H9 (cell line): Measurements from ENCODE around the gene L1TD1. TPM values are rescaled to one million over a fixed set of nuclear protein-coding genes. Genes with fewer than 3 reads are reported as not detected.

Experiments
- DNase-seq: peaks from one replicate; pipeline ENCODE4 v3.0.0-alpha.2; 2017
- H2AFZ ChIP-seq: one replicate; pipeline ENCODE4 v1.6.1; 2013; ENCODE audit warnings: mild to moderate bottlenecking, low read length, control low read depth, moderate library complexity
- H2AK5ac ChIP-seq: 2 replicates; pipeline ENCODE4 v1.6.1; 2013; ENCODE audit warnings: low read length, control low read depth, mixed read lengths; ENCODE audit not compliant: insufficient read length
- H2BK120ac ChIP-seq: one replicate; pipeline ENCODE4 v1.6.1; 2013; ENCODE audit warnings: low read depth, mild to moderate bottlenecking, low read length, control low read depth, inconsistent platforms; ENCODE audit not compliant: poor library complexity, severe bottlenecking
- H2BK12ac ChIP-seq: 2 replicates; pipeline ENCODE4 v1.6.1; 2013; ENCODE audit warnings: low read length, control low read depth, mixed read lengths, low read depth; ENCODE audit not compliant: insufficient read length
- H2BK15ac ChIP-seq: 2 replicates; pipeline ENCODE4 v1.6.1; 2013; ENCODE audit warnings: low read depth, low read length, control low read depth
- H2BK20ac ChIP-seq: one replicate; pipeline ENCODE4 v1.6.1; 2013; ENCODE audit warnings: low read depth, mild to moderate bottlenecking, low read length, control low read depth, inconsistent platforms; ENCODE audit not compliant: poor library complexity, severe bottlenecking
- H2BK5ac ChIP-seq: 2 replicates; pipeline ENCODE4 v1.6.1; 2013; ENCODE audit warnings: low read length, control low read depth, mixed read lengths; ENCODE audit not compliant: insufficient read length
- H3K14ac ChIP-seq: 2 replicates; pipeline ENCODE4 v1.6.1; 2013; ENCODE audit warnings: low read length, control low read depth; ENCODE audit not compliant: insufficient read depth
- H3K18ac ChIP-seq: 2 replicates; pipeline ENCODE4 v1.6.1; 2013; ENCODE audit warnings: low read depth, mild to moderate bottlenecking, mixed read lengths, low read length, control low read depth; ENCODE audit not compliant: insufficient read length
- H3K23ac ChIP-seq: 2 replicates; pipeline ENCODE4 v1.6.1; 2013; ENCODE audit warnings: low read length, control low read depth, mixed read lengths, low read depth; ENCODE audit not compliant: insufficient read length
- H3K23me2 ChIP-seq: 2 replicates; pipeline ENCODE4 v1.6.1; 2013; ENCODE audit warnings: low read depth, mild to moderate bottlenecking, mixed read lengths, low read length, control low read depth; ENCODE audit not compliant: insufficient read length, poor library complexity, severe bottlenecking
- H3K27ac ChIP-seq: 2 replicates; pipeline ENCODE4 v1.5.1; 2013; ENCODE audit warnings: low read length, control low read depth, mixed read lengths, low read depth; ENCODE audit not compliant: insufficient read length
- H3K27me3 ChIP-seq: 2 replicates; pipeline ENCODE4 v1.6.1; 2013; ENCODE audit warnings: low read length, control low read depth, inconsistent platforms; ENCODE audit not compliant: insufficient read depth
- H3K4ac ChIP-seq: 2 replicates; pipeline ENCODE4 v1.6.1; 2013; ENCODE audit warnings: low read depth, mild to moderate bottlenecking, control low read depth, inconsistent platforms, low read length, moderate library complexity
- H3K4me1 ChIP-seq: 2 replicates; pipeline ENCODE4 v1.6.1; 2013; ENCODE audit warnings: low read length, control low read depth, inconsistent platforms; ENCODE audit not compliant: insufficient read depth
- H3K4me2 ChIP-seq: 2 replicates; pipeline ENCODE4 v1.6.1; 2013; ENCODE audit warnings: low read length, control low read depth, mixed read lengths; ENCODE audit not compliant: insufficient read length, insufficient read depth
- H3K56ac ChIP-seq: 2 replicates; pipeline ENCODE4 v1.6.1; 2013; ENCODE audit warnings: low read depth, mild to moderate bottlenecking, mixed read lengths, low read length, control low read depth; ENCODE audit not compliant: insufficient read length
- H3K79me1 ChIP-seq: 2 replicates; pipeline ENCODE4 v1.6.1; 2013; ENCODE audit warnings: low read depth, mild to moderate bottlenecking, moderate library complexity, low read length, control low read depth, inconsistent platforms; ENCODE audit not compliant: insufficient read depth, poor library complexity, severe bottlenecking
- H3K79me2 ChIP-seq: 2 replicates; pipeline ENCODE4 v1.6.1; 2013; ENCODE audit warnings: low read length, control low read depth, inconsistent platforms; ENCODE audit not compliant: insufficient read depth
- H3K9ac ChIP-seq: 2 replicates; pipeline ENCODE4 v1.6.1; 2013; ENCODE audit warnings: low read length, control low read depth, mixed read lengths; ENCODE audit not compliant: insufficient read length; ENCODE audit errors: extremely low read depth
- H3K9me3 ChIP-seq: one replicate; pipeline ENCODE4 v1.6.1; 2013; ENCODE audit warnings: low read depth, low read length, inconsistent platforms; ENCODE audit not compliant: control insufficient read depth
- H3T11ph ChIP-seq: one replicate; pipeline ENCODE4 v1.6.1; 2013; ENCODE audit warnings: mild to moderate bottlenecking, low read length, control low read depth, inconsistent platforms
- H4K20me1 ChIP-seq: one replicate; pipeline ENCODE4 v1.6.1; 2013; ENCODE audit not compliant: control insufficient read depth, insufficient read length, insufficient read depth
- H4K5ac ChIP-seq: 2 replicates; pipeline ENCODE4 v1.6.1; 2013; ENCODE audit warnings: low read depth, mild to moderate bottlenecking, mixed read lengths, low read length, control low read depth; ENCODE audit not compliant: insufficient read length
- H4K8ac ChIP-seq: replicated peaks from 2 replicates; pipeline ENCODE4 v1.6.1; 2013; ENCODE audit warnings: low read length, control low read depth, mixed read lengths, low read depth; ENCODE audit not compliant: insufficient read length
- H4K91ac ChIP-seq: 2 replicates; pipeline ENCODE4 v1.6.1; 2013; ENCODE audit warnings: low read depth, mild to moderate bottlenecking, moderate library complexity, mixed read lengths, low read length, control low read depth; ENCODE audit not compliant: insufficient read length
- H3K27ac Mint-ChIP-seq, 3 experiments: 2 replicates in 2 of 3; 3 replicates in 1 of 3; pipeline ENCODE4 v1.8.0; 2020 to 2021; ENCODE audit warnings: mixed read lengths in 3 of 3, mild to moderate bottlenecking in 1 of 3, moderate library complexity in 1 of 3
- H3K27me3 Mint-ChIP-seq: 2 replicates; pipeline ENCODE4 v1.8.0; 2021; ENCODE audit warnings: low read depth, mild to moderate bottlenecking, moderate library complexity, mixed read lengths
- H3K36me3 Mint-ChIP-seq, 3 experiments: 2 replicates in 2 of 3; 3 replicates in 1 of 3; pipeline ENCODE4 v1.8.0; 2020 to 2021; ENCODE audit warnings: low read depth in 3 of 3, mixed read lengths in 3 of 3; ENCODE audit not compliant: insufficient read depth in 1 of 3
- H3K4me1 Mint-ChIP-seq, 2 experiments: 2 replicates each; pipeline ENCODE4 v1.8.0; 2020; ENCODE audit warnings: mixed read lengths in 2 of 2
- H3K4me3 Mint-ChIP-seq, 2 experiments: 2 replicates in 1 of 2; 3 replicates in 1 of 2; pipeline ENCODE4 v1.8.0; 2020 to 2021; ENCODE audit warnings: mild to moderate bottlenecking in 2 of 2, mixed read lengths in 2 of 2, moderate library complexity in 1 of 2
- H3K9me3 Mint-ChIP-seq, 2 experiments: 2 replicates in 1 of 2; 3 replicates in 1 of 2; pipeline ENCODE4 v1.8.0; 2020; ENCODE audit warnings: mild to moderate bottlenecking in 2 of 2, mixed read lengths in 2 of 2, moderate library complexity in 1 of 2
- WGBS: extraction: QIAGEN DNeasy Blood & Tissue Kit; methylation state at CpG from one replicate; pipeline ENCODE4 v1.1.7; 2013; ENCODE audit warnings: missing lambda C conversion rate, low lambda C conversion rate, mixed read lengths; ENCODE audit not compliant: insufficient read length; ENCODE audit errors: extremely low coverage; 5-methylcytosine and 5-hydroxymethylcytosine counted together
- total RNA-seq: library from RNA; stranded (reverse); gene quantifications from 2 replicates; pipeline ENCODE4 v1.2.1, GENCODE V29; 2021
- TF ChIP-seq, protein P1 (sequence below): fragments of 200-600 bp; sonication (generic); conservative IDR thresholded peaks from 3 replicates; pipeline ENCODE4 v1.8.0; 2021; ENCODE audit warnings: antibody characterized with exemption, mild to moderate bottlenecking

L1TD1 gene
- total RNA-seq, 1 experiment from 2014 or later, result 422 TPM

DNA sequence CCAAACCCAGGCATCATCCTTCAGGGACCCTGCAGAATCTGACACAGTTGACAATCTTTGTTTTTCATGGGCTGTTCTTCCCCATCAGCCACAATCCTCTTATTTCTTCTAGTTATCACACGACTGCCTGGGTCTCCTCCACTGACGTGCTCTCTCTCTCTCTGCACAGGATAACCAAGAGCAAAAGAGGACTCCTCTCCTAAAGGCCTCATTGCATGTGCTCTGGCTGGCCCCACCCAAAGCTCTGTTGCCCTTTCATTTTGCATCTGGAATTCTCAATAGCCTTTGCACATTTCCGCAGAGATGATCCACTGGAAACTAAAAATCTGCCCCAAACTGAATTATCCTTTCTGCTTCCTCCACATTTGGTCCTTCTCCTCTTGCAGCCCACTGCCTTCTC lies 66.0 kb downstream of the L1TD1 start:
- no peak overlapping the region for H3K23ac ChIP-seq
- H3K4me1 ChIP-seq, result peaks cover 2% of the 10 kb centered on the region; the same call in 1 of the 2 replicates
- no peak overlapping the region for H3K14ac ChIP-seq
- no peak overlapping the region for H3K27ac ChIP-seq
- H3T11ph ChIP-seq, result no peak overlapping the region
- no peaks in the 10 kb centered on the region for H3K79me2 ChIP-seq
- H3K9me3 ChIP-seq, result no peaks in the 10 kb centered on the region
- H4K5ac ChIP-seq, result no peak overlapping the region
- no peak overlapping the region for H2BK120ac ChIP-seq
- no peak overlapping the region for H2BK15ac ChIP-seq
- TF ChIP-seq, protein P1, sequence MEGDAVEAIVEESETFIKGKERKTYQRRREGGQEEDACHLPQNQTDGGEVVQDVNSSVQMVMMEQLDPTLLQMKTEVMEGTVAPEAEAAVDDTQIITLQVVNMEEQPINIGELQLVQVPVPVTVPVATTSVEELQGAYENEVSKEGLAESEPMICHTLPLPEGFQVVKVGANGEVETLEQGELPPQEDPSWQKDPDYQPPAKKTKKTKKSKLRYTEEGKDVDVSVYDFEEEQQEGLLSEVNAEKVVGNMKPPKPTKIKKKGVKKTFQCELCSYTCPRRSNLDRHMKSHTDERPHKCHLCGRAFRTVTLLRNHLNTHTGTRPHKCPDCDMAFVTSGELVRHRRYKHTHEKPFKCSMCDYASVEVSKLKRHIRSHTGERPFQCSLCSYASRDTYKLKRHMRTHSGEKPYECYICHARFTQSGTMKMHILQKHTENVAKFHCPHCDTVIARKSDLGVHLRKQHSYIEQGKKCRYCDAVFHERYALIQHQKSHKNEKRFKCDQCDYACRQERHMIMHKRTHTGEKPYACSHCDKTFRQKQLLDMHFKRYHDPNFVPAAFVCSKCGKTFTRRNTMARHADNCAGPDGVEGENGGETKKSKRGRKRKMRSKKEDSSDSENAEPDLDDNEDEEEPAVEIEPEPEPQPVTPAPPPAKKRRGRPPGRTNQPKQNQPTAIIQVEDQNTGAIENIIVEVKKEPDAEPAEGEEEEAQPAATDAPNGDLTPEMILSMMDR, result no peak
- H3K4me1 Mint-ChIP-seq, result peaks cover 10 to 11% of the 10 kb centered on the region in 2 experiments
- no peak overlapping the region for H3K4me2 ChIP-seq
- H2AK5ac ChIP-seq, result no peak overlapping the region
- no peak overlapping the region for H3K9ac ChIP-seq
- H3K18ac ChIP-seq, result no peak overlapping the region
- no peak overlapping the region for H3K27ac Mint-ChIP-seq
- no peak for DNase-seq
- H3K27me3 ChIP-seq, result no peaks in the 10 kb centered on the region
- H4K8ac ChIP-seq, result no peak overlapping the region
- no peak overlapping the region for H2BK5ac ChIP-seq
- H3K4ac ChIP-seq, result no peak overlapping the region
- H2BK12ac ChIP-seq, result no peak overlapping the region
- no CpG with 5 or more reads among the region's 3 CpGs for WGBS
- H2BK20ac ChIP-seq, result no peak overlapping the region
- H3K4me3 Mint-ChIP-seq, result no peak overlapping the region
- no peak overlapping the region for H3K56ac ChIP-seq
- H3K79me1 ChIP-seq, result no peaks in the 10 kb centered on the region
- no peak overlapping the region for H2AFZ ChIP-seq
- H3K36me3 Mint-ChIP-seq, result no peaks in the 10 kb centered on the region; a peak in 1 of 7 replicates
- H3K23me2 ChIP-seq, result no peaks in the 10 kb centered on the region
- H3K27me3 Mint-ChIP-seq, result peaks cover 9% of the 10 kb centered on the region
- H4K91ac ChIP-seq, result no peak overlapping the region
- H3K9me3 Mint-ChIP-seq, result no peaks in the 10 kb centered on the region; a peak in 1 of 5 replicates
- no peaks in the 10 kb centered on the region for H4K20me1 ChIP-seq

Other genes with a start within 250 kb of the L1TD1 start
- gene KANK4, start 124.6 kb downstream of the L1TD1 start, total RNA-seq, result 0.11 and 0.15 TPM in 2 replicates
- gene USP1, start 242.2 kb downstream of the L1TD1 start, total RNA-seq, result 62.2 and 64.6 TPM in 2 replicates